ENCODE data around the gene FDX2. TPM values are rescaled to one million over a fixed set of nuclear protein-coding genes. Genes with fewer than 3 reads are reported as not detected.

The FDX2 gene
- total RNA-seq, 1 experiment from 2014 or later, result 30.3 TPM

GRCh38 chr19:10285393-10285792, 30.4 kb downstream of the FDX2 start:
- no peaks in the 10 kb centered on the region for H3K27me3 ChIP-seq (replicated peaks; ENCODE audit: control insufficient read depth, insufficient read depth, low read length)
- TSS peak; percentile 6 for BruUV-seq (replicated peaks)
- intact Hi-C loops (cut with micrococcal nuclease; ENCODE audit: unreplicated experiment), result loop anchor here (5.0 kb wide), 1 partner anchor 47 kb away; the partner anchor contains the start of gene RAVER1
- no peak overlapping the region for H3K4me3 Mint-ChIP-seq (ENCODE audit: unreplicated experiment)
- POLR2A ChIA-PET, result no interaction called here
- H3K27ac Mint-ChIP-seq (ENCODE audit: unreplicated experiment), result peak overlapping the region; percentile 33
- peaks cover 49% of the 10 kb centered on the region for H3K4me1 ChIP-seq
- H3K36me3 ChIP-seq (ENCODE audit: control insufficient read depth, insufficient read depth, low read length), result peaks cover 3% of the 10 kb centered on the region; the same call in 1 of the 2 replicates
- H3K4me3 ChIP-seq (ENCODE audit: low read depth, low read length), result no peak overlapping the region
- H3K9me3 ChIP-seq, result no peaks in the 10 kb centered on the region
- H3K4me1 Mint-ChIP-seq (ENCODE audit: low read depth, unreplicated experiment), result peaks cover 20% of the 10 kb centered on the region
- DNase-seq, result no peak
- H3K27me3 Mint-ChIP-seq (ENCODE audit: insufficient read depth, unreplicated experiment), result peaks cover 3% of the 10 kb centered on the region
- H3K36me3 Mint-ChIP-seq (ENCODE audit: insufficient read depth, unreplicated experiment), result peaks cover 14% of the 10 kb centered on the region
- CTCF ChIA-PET, result interaction anchor here (0.6 kb wide), 1 partner anchor 12 kb away, joined by 4 read pairs; no protein-coding TSS in a partner anchor
- no peak for TF ChIP-seq CTCF (IDR thresholded peaks at IDR 0.05; ENCODE audit: insufficient read depth in 1 of 2, low read depth in 1 of 2, low read length in 1 of 2, severe bottlenecking in 1 of 2, unreplicated experiment in 1 of 2)
- H3K9me3 Mint-ChIP-seq (ENCODE audit: unreplicated experiment), result no peaks in the 10 kb centered on the region

- intact Hi-C loops (cut with micrococcal nuclease; ENCODE audit: unreplicated experiment), result loop anchor here (5.0 kb wide), 1 partner anchor 47 kb away; the partner anchor contains the start of gene RAVER1
- POLR2A ChIA-PET, result no interaction called here
- BruUV-seq (replicated peaks), result no TSS peak
- CTCF ChIA-PET, result no interaction called here
- H3K27me3 Mint-ChIP-seq (ENCODE audit: insufficient read depth, unreplicated experiment), result no peaks in the 10 kb centered on the region
- H3K4me3 Mint-ChIP-seq (ENCODE audit: unreplicated experiment), result no peak overlapping the region
- H3K4me1 Mint-ChIP-seq (ENCODE audit: low read depth, unreplicated experiment), result peaks cover 18% of the 10 kb centered on the region
- H3K9me3 ChIP-seq, result no peaks in the 10 kb centered on the region
- H3K27ac Mint-ChIP-seq (ENCODE audit: unreplicated experiment), result peak overlapping the region; percentile 33
- peaks cover 14% of the 10 kb centered on the region for H3K36me3 Mint-ChIP-seq (ENCODE audit: insufficient read depth, unreplicated experiment)
- H3K4me1 ChIP-seq, result peaks cover 47% of the 10 kb centered on the region
- no peak for DNase-seq
- no peaks in the 10 kb centered on the region for H3K9me3 Mint-ChIP-seq (ENCODE audit: unreplicated experiment)
- H3K27me3 ChIP-seq (replicated peaks; ENCODE audit: control insufficient read depth, insufficient read depth, low read length), result no peaks in the 10 kb centered on the region
- no peak overlapping the region for H3K4me3 ChIP-seq (ENCODE audit: low read depth, low read length)
- H3K36me3 ChIP-seq (ENCODE audit: control insufficient read depth, insufficient read depth, low read length), result peaks cover 3% of the 10 kb centered on the region; the same call in 1 of the 2 replicates
- TF ChIP-seq CTCF (IDR thresholded peaks at IDR 0.05; ENCODE audit: insufficient read depth in 1 of 2, low read depth in 1 of 2, low read length in 1 of 2, severe bottlenecking in 1 of 2, unreplicated experiment in 1 of 2), result no peak
These were observed 30.9 kb downstream of the FDX2 start for GRCh38 chr19:10284960-10285278.

DNA sequence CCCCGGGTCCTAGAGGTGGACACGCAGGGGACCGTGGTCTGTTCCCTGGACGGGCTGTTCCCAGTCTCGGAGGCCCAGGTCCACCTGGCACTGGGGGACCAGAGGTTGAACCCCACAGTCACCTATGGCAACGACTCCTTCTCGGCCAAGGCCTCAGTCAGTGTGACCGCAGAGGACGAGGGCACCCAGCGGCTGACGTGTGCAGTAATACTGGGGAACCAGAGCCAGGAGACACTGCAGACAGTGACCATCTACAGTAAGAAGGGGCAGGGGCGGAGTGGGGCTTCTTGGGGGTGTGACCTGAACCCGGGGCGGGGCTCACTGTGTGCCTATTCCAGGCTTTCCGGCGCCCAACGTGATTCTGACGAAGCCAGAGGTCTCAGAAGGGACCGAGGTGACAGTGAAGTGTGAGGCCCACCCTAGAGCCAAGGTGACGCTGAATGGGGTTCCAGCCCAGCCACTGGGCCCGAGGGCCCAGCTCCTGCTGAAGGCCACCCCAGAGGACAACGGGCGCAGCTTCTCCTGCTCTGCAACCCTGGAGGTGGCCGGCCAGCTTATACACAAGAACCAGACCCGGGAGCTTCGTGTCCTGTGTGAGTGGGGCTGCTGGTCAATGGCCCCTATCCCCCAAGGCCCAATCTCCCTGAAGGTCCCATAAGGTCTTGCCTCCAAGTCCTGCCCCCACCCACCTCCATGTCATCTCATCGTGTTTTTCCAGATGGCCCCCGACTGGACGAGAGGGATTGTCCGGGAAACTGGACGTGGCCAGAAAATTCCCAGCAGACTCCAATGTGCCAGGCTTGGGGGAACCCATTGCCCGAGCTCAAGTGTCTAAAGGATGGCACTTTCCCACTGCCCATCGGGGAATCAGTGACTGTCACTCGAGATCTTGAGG, 31.5 kb downstream of the FDX2 start:
- intact Hi-C loops (cut with micrococcal nuclease; ENCODE audit: unreplicated experiment), result no loop called here
- no peak overlapping the region for H3K4me3 Mint-ChIP-seq (ENCODE audit: unreplicated experiment)
- ChIA-PET CTCF (interaction anchor here (0.6 to 1.8 kb wide), 2 partner anchors 14 to 422 kb away, joined by 5 read pairs; partner anchors contain the start of gene ICAM1), POLR2A (no interaction called here)
- H3K27ac Mint-ChIP-seq (ENCODE audit: unreplicated experiment), result no peak overlapping the region
- Histone ChIP-seq H3K27me3 (replicated peaks; ENCODE audit: control insufficient read depth, insufficient read depth, low read length) (no peaks in the 10 kb centered on the region), H3K36me3 (ENCODE audit: control insufficient read depth, insufficient read depth, low read length) (peaks cover 3% of the 10 kb centered on the region; the same call in 1 of the 2 replicates), H3K4me3 (ENCODE audit: low read depth, low read length) (no peak overlapping the region), H3K4me1 (peaks cover 47% of the 10 kb centered on the region), H3K9me3 (no peaks in the 10 kb centered on the region)
- no peaks in the 10 kb centered on the region for H3K27me3 Mint-ChIP-seq (ENCODE audit: insufficient read depth, unreplicated experiment)
- TF ChIP-seq CTCF (IDR thresholded peaks at IDR 0.05; ENCODE audit: insufficient read depth in 1 of 2, low read depth in 1 of 2, low read length in 1 of 2, severe bottlenecking in 1 of 2, unreplicated experiment in 1 of 2), result no peak
- peaks cover 22% of the 10 kb centered on the region for H3K4me1 Mint-ChIP-seq (ENCODE audit: low read depth, unreplicated experiment)
- no peak for DNase-seq
- no TSS peak for BruUV-seq (replicated peaks)
- no peaks in the 10 kb centered on the region for H3K9me3 Mint-ChIP-seq (ENCODE audit: unreplicated experiment)
- peaks cover 16% of the 10 kb centered on the region for H3K36me3 Mint-ChIP-seq (ENCODE audit: insufficient read depth, unreplicated experiment)

Data from Caco-2 (cell line).